Endothelial cell of umbilical vein (primary cell): ENCODE results near the gene EIF2S2. TPM values are rescaled to one million over a fixed set of nuclear protein-coding genes. Genes with fewer than 3 reads are reported as not detected.

Experiments
- BruUV-seq: library from RNA; stranded (reverse); fragments of 400-500 nt; replicated peaks from 2 replicates; lab custom pipeline; 2021; lab: Mats Ljungman, UMichigan
- CTCF ChIA-PET: fragments of 300-600, 350-600 bp; sonication (Branson Sonifier 250); formaldehyde crosslinking; loops from one replicate; lab custom pipeline; 2021; ENCODE audit warnings: antibody characterized with exemption, inconsistent platforms; lab: Charles Lee
- POLR2A ChIA-PET: fragments of 300-600, 350-600 bp; sonication (Branson Sonifier 250); formaldehyde crosslinking; loops from one replicate; lab custom pipeline; 2021; ENCODE audit warnings: antibody characterized with exemption, inconsistent platforms; lab: Charles Lee
- DNase-seq: peaks from one replicate; pipeline ENCODE4 v3.0.0-alpha.2; 2011; ENCODE audit warnings: low read depth, low spot score
- FAIRE-seq: peaks from 2 replicates; lab custom pipeline; 2011; peaks lifted over from hg19 to GRCh38; lab: Jason Lieb, UNC
- H2AFZ ChIP-seq: 2 replicates; pipeline ENCODE4 v1.6.0; 2012; ENCODE audit warnings: low read depth, low read length, control low read depth, inconsistent platforms
- H3K27ac ChIP-seq: 2 replicates; pipeline ENCODE4 v1.5.1; 2011; ENCODE audit warnings: low read depth, mild to moderate bottlenecking, control low read depth, low read length, moderate library complexity; ENCODE audit not compliant: insufficient read depth
- H3K27me3 ChIP-seq, 2 experiments: 2 replicates each; pipeline versions ENCODE4 v1.6.0 to v1.6.1; 2011; ENCODE audit warnings: low read length in 2 of 2, mixed read lengths in 1 of 2; ENCODE audit not compliant: control insufficient read depth in 2 of 2, insufficient read depth in 2 of 2
- H3K36me3 ChIP-seq, 2 experiments: 2 replicates in 1 of 2; 3 replicates in 1 of 2; pipeline ENCODE4 v1.5.1; 2011; ENCODE audit warnings: low read length in 2 of 2, mild to moderate bottlenecking in 1 of 2, moderate library complexity in 1 of 2; ENCODE audit not compliant: control insufficient read depth in 2 of 2, insufficient read depth in 2 of 2; ENCODE audit errors: extremely low read depth in 1 of 2
- H3K4me1 ChIP-seq: 3 replicates; pipeline ENCODE4 v1.5.1; 2011; ENCODE audit warnings: mild to moderate bottlenecking, low read length; ENCODE audit not compliant: control insufficient read depth, insufficient read depth; ENCODE audit errors: extremely low read depth
- H3K4me2 ChIP-seq: 2 replicates; pipeline ENCODE4 v1.6.1; 2011; ENCODE audit warnings: low read length, control low read depth, mixed read lengths; ENCODE audit not compliant: insufficient read depth
- H3K4me3 ChIP-seq, 3 experiments: fragments of 200-600 bp in 1 of 3; sonication (generic), shearing (Covaris generic) in 1 of 3; replicated peaks in 1 of 3; 2 replicates each; pipeline ENCODE4 v1.5.1; 2011 to 2016; ENCODE audit warnings: control low read depth in 3 of 3, low read length in 3 of 3, mild to moderate bottlenecking in 2 of 3, inconsistent platforms in 1 of 3, low read depth in 1 of 3, moderate library complexity in 1 of 3; ENCODE audit not compliant: insufficient read depth in 1 of 3
- H3K79me2 ChIP-seq: 2 replicates; pipeline ENCODE4 v1.6.0; 2012; ENCODE audit warnings: low read length, inconsistent platforms; ENCODE audit not compliant: control insufficient read depth, insufficient read depth
- H3K9ac ChIP-seq: replicated peaks from 2 replicates; pipeline ENCODE3; 2011; ENCODE audit warnings: low read length, control low read depth; ENCODE audit not compliant: insufficient read depth; ENCODE audit errors: extremely low read depth
- H3K9me1 ChIP-seq: replicated peaks from 3 replicates; pipeline ENCODE4 v1.6.0; 2011; ENCODE audit warnings: mild to moderate bottlenecking, low read length; ENCODE audit not compliant: control insufficient read depth, insufficient read depth; ENCODE audit errors: extremely low read depth
- H3K9me3 ChIP-seq: replicated peaks from 2 replicates; pipeline ENCODE4 v1.5.1; 2012; ENCODE audit warnings: low read length, inconsistent platforms; ENCODE audit not compliant: control insufficient read depth, insufficient read depth
- H4K20me1 ChIP-seq: replicated peaks from 2 replicates; pipeline ENCODE3; 2011; ENCODE audit warnings: mild to moderate bottlenecking, low read length; ENCODE audit not compliant: control insufficient read depth, insufficient read depth; ENCODE audit errors: extremely low read depth
- FOS ChIP-seq: IDR thresholded peaks from 2 replicates; pipeline ENCODE4 v1.6.1; 2011; ENCODE audit warnings: mild to moderate bottlenecking, low read length, moderate library complexity, borderline replicate concordance; ENCODE audit not compliant: insufficient read depth
- GATA2 ChIP-seq: IDR thresholded peaks from 2 replicates; pipeline ENCODE4 v1.7.0; 2011; ENCODE audit warnings: low read depth, mild to moderate bottlenecking, moderate library complexity, mixed read lengths, low read length; ENCODE audit not compliant: insufficient read length, insufficient read depth
- JUN ChIP-seq: IDR thresholded peaks from 2 replicates; pipeline ENCODE4 v1.6.1; 2011; ENCODE audit warnings: borderline replicate concordance, low read depth; ENCODE audit not compliant: insufficient read length, insufficient read depth
- POLR2A ChIP-seq: IDR thresholded peaks from 2 replicates; pipeline ENCODE4 v1.6.1; 2012; ENCODE audit warnings: low read depth, mild to moderate bottlenecking, control low read depth, low read length
- POLR2AphosphoS5 ChIP-seq: IDR thresholded peaks from 2 replicates; pipeline ENCODE4 v1.6.1; 2012; ENCODE audit warnings: low read depth, mild to moderate bottlenecking, control low read depth, low read length, moderate library complexity; ENCODE audit not compliant: insufficient read depth
- dilution Hi-C: fragments of 300-500 bp; cut with MboI; formaldehyde crosslinking; loops from one replicate; pipeline ENCODE4 v1.15.0; 2019; ENCODE audit warnings: low sequenced_read_pairs; ENCODE audit not compliant: extremely low pct_ligation_motif_present
- intact Hi-C: fragments of 100-400 bp; cut with micrococcal nuclease; formaldehyde crosslinking; loops from one replicate; pipeline ENCODE4 v1.10.0; 2022
- polyA plus RNA-seq, 4 experiments: library from polyadenylated mRNA; depleted of rRNA in 3 of 4; stranded (reverse) in 3 of 4; unstranded in 1 of 4; fragments of >200 nt; gene quantifications; 2 replicates each; pipeline versions ENCODE4 v1.2.1 to v1.2.3, GENCODE V29; 2011 to 2012; ENCODE audit warnings: missing spikeins in 1 of 4
- total RNA-seq: library from RNA; stranded (reverse); gene quantifications from 2 replicates; pipeline ENCODE4 v1.2.3, GENCODE V29; 2021
- TF ChIP-seq, protein P1 (sequence below): IDR thresholded peaks from 2 replicates; pipeline ENCODE4 v1.6.1; 2011; ENCODE audit not compliant: insufficient read depth, insufficient read length
- TF ChIP-seq, protein P2 (sequence below), 2 donors: IDR thresholded peaks; 1 replicate in 1 of 2; 2 replicates in 1 of 2; pipeline ENCODE4 v1.5.1; 2011; ENCODE audit warnings: low read length in 2 of 2, mild to moderate bottlenecking in 2 of 2, moderate library complexity in 2 of 2, control low read depth in 1 of 2, inconsistent platforms in 1 of 2, low read depth in 1 of 2; ENCODE audit not compliant: insufficient read depth in 1 of 2; ENCODE audit errors: extremely low read depth in 1 of 2

Gene EIF2S2
- total and polyA plus RNA-seq, 2 donors (not counting 3 experiments of a cell fraction or from before 2014, with no cell fraction given), result 38.8 to 99.3 TPM

DNA sequence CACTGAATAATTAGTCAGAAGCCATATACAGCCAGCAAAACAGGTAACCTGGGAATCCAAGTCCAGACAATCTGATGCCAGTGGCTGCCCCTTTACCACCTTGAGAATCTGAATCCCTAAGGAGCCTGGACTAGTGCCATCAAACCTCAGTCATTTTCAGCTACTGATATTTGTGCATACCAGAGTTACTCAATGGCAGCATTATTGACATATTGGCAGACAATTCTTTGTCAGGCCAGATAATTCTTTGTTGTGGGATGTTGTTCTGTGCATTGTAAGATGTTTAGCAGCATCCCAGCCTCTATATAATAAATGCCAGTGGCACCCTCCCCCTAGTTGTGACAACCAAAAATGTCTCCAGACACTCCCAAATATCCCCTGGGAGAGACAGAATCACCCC is 3.2 kb upstream of the EIF2S2 start:
- no TSS peak for BruUV-seq
- ChIA-PET POLR2A (no interaction called here), CTCF (no interaction called here)
- no peaks in the 10 kb centered on the region for H3K9me1 ChIP-seq
- no peaks in the 10 kb centered on the region for H3K36me3 ChIP-seq
- dilution Hi-C loops (no loop called here), intact Hi-C loops (no loop called here)
- TF ChIP-seq POLR2A, result no peak
- TF ChIP-seq FOS, result no peak
- TF ChIP-seq, protein P1, sequence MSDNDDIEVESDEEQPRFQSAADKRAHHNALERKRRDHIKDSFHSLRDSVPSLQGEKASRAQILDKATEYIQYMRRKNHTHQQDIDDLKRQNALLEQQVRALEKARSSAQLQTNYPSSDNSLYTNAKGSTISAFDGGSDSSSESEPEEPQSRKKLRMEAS, result no peak
- no peak for TF ChIP-seq GATA2
- no peak for TF ChIP-seq JUN
- peaks cover 0 to 7% of the 10 kb centered on the region in 2 experiments for H3K27me3 ChIP-seq
- peaks cover 3% of the 10 kb centered on the region for H3K4me1 ChIP-seq
- no peak overlapping the region for H3K4me2 ChIP-seq
- H2AFZ ChIP-seq, result no peak overlapping the region
- peaks cover 4% of the 10 kb centered on the region for H4K20me1 ChIP-seq
- no peak overlapping the region for H3K4me3 ChIP-seq
- no peaks in the 10 kb centered on the region for H3K9me3 ChIP-seq
- peaks cover 18% of the 10 kb centered on the region for H3K79me2 ChIP-seq
- FAIRE-seq (no peak), DNase-seq (no peak)
- H3K27ac ChIP-seq, result no peak overlapping the region
- no peak overlapping the region for H3K9ac ChIP-seq

DNA sequence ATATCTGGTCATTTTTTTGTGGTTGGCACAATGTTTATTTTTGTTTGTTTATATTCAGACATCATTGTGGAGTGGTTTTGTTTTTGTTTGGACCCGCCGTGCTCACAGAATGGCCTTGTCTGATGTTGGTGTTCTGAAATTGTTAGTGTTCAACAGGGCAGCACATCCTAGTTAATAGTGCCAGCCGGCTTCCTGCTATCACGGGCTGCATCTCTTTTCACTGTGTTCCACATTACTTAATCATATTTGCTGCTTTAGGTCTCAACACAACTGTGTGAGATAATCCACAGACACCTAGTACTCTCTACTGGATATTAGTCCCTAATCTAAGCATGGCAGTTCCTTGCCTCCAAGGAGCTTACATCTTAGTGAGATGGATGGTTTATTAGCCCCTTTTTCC is 2.8 kb upstream of the EIF2S2 start:
- no TSS peak for BruUV-seq
- no peak overlapping the region for H3K9ac ChIP-seq
- H3K27me3 ChIP-seq, result peaks cover 0 to 5% of the 10 kb centered on the region in 2 experiments
- intact Hi-C loops (no loop called here), dilution Hi-C loops (no loop called here)
- peaks cover 7% of the 10 kb centered on the region for H3K4me1 ChIP-seq
- TF ChIP-seq POLR2A, result no peak
- no peak for TF ChIP-seq FOS
- TF ChIP-seq, protein P2, sequence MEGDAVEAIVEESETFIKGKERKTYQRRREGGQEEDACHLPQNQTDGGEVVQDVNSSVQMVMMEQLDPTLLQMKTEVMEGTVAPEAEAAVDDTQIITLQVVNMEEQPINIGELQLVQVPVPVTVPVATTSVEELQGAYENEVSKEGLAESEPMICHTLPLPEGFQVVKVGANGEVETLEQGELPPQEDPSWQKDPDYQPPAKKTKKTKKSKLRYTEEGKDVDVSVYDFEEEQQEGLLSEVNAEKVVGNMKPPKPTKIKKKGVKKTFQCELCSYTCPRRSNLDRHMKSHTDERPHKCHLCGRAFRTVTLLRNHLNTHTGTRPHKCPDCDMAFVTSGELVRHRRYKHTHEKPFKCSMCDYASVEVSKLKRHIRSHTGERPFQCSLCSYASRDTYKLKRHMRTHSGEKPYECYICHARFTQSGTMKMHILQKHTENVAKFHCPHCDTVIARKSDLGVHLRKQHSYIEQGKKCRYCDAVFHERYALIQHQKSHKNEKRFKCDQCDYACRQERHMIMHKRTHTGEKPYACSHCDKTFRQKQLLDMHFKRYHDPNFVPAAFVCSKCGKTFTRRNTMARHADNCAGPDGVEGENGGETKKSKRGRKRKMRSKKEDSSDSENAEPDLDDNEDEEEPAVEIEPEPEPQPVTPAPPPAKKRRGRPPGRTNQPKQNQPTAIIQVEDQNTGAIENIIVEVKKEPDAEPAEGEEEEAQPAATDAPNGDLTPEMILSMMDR (IDR thresholded peaks at IDR 0.05; ENCODE audit: extremely low read depth in 1 of 2, insufficient read depth in 1 of 2, low read depth in 1 of 2, low read length in 2 of 2), result no peak
- TF ChIP-seq POLR2AphosphoS5, result no peak
- no peak for TF ChIP-seq GATA2
- H3K4me3 ChIP-seq, result no peak overlapping the region
- H3K9me1 ChIP-seq, result no peaks in the 10 kb centered on the region
- no peak for FAIRE-seq
- no peak overlapping the region for H3K27ac ChIP-seq
- POLR2A ChIA-PET, result no interaction called here
- H3K4me2 ChIP-seq, result no peak overlapping the region
- peaks cover 7% of the 10 kb centered on the region for H4K20me1 ChIP-seq
- H3K79me2 ChIP-seq, result peaks cover 22% of the 10 kb centered on the region
- CTCF ChIA-PET, result no interaction called here
- no peaks in the 10 kb centered on the region for H3K9me3 ChIP-seq
- no peaks in the 10 kb centered on the region for H3K36me3 ChIP-seq
- H2AFZ ChIP-seq, result no peak overlapping the region
- DNase-seq, result no peak
